GM18505 (cell line): ENCODE data around the gene PRKN.

Experiments
- ATAC-seq: cut with Tn5 transposase; IDR thresholded peaks from one replicate; pipeline ENCODE4 v1.9.1; 2021; ENCODE audit not compliant: unreplicated experiment
- POLR2A ChIP-seq: IDR thresholded peaks from 4 replicates; pipeline ENCODE4 v1.6.1; 2011; ENCODE audit warnings: borderline replicate concordance; ENCODE audit not compliant: insufficient read depth, insufficient read length; ENCODE audit errors: extremely low read depth

The PRKN gene

DNA sequence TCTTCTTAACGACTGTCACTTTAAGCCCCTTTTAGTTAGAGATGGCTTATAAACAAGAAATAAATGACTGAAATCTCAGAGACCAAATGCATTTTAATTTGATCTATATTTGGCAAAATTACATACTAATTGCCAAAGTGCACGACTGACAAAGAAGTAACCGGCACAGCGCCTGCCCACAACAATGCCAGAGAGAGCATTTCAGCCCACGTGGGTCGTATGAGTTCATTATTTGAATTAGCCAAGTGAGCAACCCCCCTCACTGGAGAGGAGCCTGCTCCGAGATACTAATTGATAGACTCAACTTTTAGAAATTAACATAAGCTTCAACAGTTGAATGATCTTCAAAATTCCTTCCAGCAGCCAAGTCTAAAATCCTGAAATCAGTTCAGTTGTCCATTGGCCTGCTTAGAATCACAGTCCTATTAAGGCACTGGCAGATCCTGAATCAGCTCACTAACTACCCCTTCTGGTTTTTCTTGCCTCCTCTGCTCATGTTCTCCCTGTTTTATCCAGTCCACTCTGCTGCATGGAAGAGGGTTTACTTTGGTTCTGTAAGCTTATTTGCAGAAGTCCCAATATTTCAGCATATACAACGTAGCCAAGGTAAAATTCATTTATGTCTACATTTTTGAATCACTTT, 934.6 kb downstream of the PRKN start:
- no peak for TF ChIP-seq POLR2A
- no peak for ATAC-seq

DNA sequence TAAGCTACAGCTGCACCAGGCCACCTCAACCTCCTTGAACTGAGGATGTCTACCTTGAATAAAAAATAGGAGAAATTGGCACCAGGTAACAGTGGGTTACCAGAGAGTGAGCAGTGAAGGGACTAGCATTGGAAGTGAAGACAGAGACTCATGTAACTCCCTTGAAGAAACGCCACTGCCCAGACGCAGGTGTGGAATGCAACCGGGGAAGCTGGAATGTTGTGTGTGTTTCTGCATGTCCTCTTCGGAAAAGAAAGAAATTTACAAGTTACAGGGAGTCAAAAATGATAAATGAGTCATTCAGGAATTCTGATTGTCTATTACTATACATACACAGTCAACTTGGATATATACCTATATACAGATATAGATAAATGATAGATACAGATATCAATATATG, 939.0 kb downstream of the PRKN start:
- no peak for ATAC-seq
- TF ChIP-seq POLR2A, result no peak

DNA sequence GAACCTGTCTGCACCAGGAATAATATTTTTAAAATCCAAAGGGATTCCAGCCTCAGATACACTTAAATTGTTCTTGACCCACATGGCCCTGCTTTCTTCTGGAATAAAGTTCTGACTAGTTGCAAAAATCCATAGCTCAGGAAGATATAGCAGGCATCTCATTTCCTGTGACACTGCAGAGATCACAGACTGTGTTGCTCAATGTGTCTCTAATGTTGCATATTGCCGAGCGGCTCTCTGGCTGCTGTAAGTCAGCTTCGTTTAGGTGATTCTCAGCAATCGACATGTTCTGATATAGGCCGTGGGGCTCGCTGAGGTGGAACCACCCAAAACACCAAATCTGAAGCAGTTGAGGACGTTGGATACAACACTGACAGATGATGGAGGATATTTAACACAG, 955.4 kb downstream of the PRKN start:
- no peak for ATAC-seq
- no peak for TF ChIP-seq POLR2A

DNA sequence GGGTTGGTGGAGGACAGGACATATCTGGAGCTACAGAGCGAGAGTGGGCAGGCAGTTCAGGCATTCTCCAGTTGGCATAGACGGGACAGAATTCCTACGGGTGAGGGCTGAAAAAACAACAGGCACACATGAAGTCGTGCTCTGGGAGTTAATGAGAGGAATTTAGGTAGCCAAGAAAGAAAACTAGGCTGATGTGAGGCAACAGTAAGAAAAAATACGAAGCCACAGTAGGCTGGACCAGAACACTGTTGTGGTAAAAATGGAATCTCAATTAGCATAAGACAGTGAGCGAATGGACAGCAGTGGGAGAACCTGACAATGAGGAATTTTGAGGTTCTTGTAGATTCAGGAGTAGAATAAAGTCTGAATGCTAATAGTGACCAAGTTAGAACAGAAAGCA, 965.6 kb downstream of the PRKN start:
- TF ChIP-seq POLR2A, result no peak
- ATAC-seq, result no peak

DNA sequence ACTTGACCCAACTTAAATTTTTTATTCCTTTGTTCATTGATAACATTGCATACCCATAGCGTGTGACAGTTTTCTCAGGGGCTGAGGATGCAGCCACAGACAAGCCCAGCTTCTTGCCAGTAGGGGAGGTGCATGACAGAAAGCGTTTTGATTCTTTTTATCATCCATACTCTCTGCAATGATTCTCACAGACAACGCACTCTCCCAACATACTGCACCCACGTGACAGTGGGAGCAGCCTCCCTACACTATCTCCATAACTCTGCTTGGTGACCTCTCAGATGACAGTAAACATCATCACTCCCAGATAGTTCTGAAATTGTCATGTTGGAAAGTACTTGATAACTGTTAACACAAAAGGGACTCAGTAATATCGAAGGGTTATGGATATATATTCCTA, 972.5 kb downstream of the PRKN start:
- no peak for TF ChIP-seq POLR2A
- no peak for ATAC-seq

DNA sequence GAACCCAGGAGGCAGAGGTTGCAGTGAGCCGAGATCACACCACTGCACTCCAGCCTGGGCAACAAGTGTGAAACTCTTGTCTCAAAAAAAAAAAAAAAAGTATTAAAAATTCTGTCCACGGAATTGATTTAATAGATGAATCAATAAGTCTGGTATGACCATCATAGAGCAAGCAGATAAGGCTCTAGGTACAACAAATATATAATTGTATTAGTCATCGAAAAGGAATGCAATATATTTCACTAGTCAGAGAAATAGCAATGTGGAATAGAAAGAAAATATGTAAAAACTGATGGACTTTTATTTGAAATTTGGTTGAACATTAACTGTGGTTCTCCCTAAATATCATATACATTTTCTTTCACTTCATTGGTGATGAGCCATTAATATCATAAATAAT, 976.9 kb downstream of the PRKN start:
- no peak for TF ChIP-seq POLR2A
- ATAC-seq, result no peak

DNA sequence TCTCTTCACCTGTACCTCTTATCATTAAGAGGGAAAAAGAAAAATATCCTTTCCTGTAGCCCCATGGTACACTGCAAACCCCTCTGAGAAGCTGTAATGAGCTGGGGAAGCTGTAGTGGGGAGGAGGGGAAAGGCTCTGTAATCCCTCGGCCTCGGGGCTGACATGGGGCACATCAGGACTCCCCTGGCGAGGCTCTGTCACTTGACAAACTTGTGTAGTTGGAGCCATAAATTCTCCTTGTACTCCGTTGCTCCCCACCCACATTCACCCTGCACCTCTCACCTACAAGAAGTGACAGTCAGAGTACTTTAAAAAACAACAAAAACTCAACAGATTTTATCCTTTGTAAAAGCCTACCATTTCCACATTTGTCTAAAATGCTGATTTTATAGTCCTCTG, 978.0 kb downstream of the PRKN start:
- ATAC-seq, result no peak
- no peak for TF ChIP-seq POLR2A

DNA sequence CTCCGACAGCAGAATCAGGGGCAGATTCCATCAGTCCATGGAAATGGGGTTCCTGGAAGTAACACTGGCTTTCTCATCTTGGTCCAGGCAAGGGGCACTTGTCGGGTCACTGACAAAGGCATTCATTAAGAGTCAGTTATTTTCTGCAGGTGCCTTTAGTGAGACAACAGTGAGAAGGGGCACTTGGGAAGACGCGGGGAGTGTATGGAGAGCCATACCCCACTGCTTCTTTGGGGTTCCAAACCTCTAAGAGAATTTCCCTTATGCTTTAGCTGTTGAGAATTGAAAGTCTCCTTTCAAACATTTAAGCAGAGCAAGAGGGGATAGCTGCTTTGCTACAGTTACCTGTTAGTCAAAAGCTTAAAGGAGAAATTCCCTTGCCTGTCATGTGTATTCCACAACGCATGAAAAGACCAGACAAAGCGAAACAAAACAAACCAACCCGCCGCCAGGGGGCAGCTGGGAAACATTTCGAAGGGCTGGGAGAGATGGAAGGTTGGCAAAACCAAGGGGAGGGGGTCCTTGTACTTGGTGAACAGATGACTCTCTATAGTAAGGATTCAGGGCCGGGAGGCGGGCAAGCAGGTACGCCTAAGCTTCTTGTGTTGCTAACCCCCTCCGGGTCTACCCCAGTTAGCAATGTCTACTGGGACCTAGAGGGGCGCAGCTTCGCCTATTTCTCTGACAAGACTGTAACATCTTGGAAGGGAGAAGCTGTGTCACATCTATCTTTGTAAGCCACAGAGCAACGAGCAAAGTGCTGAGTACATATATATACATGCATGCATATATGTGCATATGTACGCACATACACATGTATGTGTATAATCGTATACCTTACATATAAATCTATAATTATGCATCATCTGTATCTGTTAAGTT, 978.8 kb downstream of the PRKN start:
- TF ChIP-seq POLR2A, result no peak
- no peak for ATAC-seq

DNA sequence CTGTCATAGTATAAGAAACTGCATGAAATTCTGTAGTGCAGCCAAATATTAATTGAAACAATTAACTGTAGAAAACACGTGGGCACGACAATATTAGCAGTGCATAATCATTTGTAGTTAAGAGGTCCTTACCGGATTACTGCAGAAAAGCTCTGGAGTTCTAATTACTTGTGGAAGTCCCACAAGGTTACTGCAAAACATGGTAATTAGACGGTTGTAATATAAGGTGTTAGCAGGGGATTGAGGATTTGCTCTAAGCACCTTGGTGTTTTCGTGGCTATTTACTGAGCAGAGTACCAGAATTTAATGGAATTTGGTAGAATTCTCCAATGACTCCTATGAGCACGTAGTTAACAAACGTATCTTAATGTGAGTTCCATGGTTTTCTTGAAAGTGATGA, 980.1 kb downstream of the PRKN start:
- ATAC-seq, result no peak
- no peak for TF ChIP-seq POLR2A

DNA sequence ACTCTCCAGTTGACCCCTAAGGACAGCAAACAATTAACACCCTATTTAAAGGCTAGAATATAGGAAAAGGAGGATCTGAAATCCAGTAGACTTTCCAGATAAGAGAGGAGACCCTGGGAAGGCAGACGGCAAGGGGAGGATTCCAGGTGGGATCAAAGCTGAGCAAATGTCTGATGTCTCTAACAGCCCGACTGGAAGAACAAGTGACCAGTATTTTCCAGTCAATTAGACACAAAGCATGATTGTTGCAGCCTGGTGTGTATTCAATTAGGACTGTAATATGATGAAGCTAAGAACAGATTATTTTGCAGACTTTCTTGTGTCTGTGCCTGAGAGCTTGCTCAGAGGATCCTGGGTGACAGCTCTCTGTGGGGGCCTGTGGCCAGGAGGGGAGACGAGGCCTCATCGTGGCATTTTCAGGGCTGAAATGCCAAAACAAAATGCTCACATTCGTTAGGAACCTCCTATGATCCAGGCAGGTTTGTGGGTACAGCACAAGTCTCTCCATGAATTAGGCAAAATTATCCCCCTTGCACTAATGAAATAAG, 981.9 kb downstream of the PRKN start:
- TF ChIP-seq POLR2A, result no peak
- ATAC-seq, result no peak

DNA sequence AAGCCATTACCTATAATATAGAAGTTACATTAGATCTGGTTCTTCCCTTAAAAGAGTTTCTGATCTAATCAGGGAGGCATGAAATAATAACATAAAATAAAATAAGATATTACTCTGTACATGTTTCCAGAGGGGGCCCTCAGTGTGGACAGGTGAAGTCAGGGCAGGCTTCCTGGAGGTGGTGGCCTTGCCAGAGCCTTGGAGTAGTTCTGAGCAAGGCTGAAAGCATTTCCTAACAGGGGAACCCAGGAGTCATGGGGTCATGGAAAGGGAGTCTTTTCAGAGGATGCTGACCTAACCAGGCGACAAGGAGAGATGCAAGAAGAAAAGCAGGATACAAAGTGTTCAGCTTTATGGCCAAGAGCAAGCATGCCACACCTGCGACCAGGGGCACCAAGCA, 982.4 kb downstream of the PRKN start:
- no peak for ATAC-seq
- TF ChIP-seq POLR2A, result no peak

DNA sequence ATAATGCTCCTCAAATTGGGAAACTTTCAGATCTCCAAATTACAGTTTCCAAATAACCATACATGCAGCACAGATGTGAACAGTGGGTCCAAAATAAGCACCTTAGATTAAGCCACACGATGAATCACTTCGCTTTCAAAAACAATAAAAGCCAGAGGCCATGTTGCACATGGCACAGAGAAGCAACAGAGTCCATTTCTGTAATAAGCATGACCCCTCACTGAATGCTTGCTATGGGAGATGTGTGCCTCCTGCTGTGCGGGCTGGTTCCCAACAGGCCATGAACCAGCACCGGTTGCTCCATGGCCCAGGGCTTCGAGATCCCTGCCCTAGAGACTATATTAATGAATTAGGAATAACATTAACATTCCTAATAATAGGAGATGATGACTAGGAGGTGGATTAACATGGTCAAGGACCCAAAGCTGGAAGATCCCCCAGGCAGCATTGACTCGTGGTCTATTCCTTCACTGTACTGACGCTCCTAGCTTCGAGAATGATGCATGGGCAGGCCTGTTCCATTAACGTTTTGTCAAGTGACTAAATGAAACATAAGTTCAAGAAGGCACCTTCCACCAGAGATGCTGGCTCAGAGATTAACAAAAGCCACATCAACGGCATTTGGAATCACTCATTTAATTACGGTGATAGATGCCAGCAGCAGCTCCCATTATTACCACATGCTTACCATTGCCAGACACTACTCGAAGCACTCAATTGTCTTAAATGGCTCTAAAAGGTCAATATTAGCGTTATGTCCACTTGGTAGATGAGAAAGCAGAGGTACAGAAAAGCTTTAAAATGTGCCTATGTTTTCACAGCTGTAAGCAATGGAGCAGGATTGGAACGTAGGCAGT, 983.1 kb downstream of the PRKN start:
- no peak for ATAC-seq
- TF ChIP-seq POLR2A, result no peak

DNA sequence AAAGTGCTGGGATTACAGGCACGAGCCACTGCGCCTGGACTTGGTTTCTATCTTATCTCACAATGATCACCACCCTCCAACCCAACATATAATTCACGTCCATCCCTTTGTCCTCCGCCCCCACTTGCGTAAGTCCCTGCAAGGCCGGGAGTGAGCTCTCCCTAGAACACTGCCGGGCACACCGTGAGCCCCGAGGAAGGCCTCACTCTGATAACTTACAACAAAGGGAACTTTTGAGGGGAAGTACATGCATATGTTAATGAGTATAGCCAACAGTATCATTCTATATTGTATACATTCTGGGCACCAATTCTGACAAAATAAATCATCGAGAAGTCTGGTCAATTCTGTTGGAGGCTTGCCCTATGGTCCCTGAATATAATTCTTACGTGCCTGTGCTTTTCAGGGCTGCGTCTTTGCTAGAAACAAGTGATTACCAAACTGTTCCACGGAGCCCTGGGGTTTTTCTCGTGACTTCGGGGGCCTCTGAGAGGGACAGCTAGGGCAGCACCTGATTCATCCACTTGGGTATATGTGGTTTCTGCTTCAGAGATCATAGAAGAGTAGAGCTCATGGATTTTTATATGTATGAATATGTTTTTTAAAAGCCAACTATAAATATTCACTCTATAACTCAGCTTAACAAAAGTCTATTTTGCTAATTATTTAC, 983.9 kb downstream of the PRKN start:
- TF ChIP-seq POLR2A, result no peak
- no peak for ATAC-seq
